ENCODE results near the gene RIBC1.

DNA sequence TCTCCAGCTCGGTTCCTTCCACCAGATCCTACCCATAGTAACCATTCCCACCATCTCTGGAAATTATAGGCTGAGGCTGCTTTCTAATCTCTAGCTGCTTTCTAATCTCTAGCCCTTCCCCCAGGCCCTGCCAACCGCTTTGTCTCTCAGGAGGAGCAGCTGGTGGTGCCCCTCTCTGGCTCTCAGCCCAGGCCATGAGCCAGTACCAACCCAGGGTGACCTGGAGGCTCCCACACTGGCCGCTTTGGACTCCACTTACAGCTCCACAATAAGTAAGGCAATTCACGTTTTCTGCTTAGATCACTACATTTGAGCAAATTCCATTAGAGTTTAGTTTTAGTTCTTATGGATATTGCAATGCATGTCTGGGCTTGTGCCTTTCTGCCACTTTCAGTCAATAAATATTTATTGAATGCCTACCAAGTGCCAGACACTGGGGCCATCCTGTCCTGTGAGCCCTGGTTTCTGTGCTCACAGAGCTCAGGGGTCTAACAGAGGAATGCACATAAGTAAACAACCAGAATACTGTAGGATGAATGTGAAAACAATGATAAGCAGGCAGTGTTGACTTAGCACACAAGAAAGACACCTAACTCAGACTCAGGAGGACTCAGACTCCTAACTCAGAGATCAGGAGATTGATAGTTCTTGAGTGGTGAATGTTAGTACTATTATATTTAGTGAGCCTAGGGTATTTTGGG is 39.1 kb upstream of the RIBC1 start:
- TF ChIP-seq GATA2 (IDR thresholded peaks at IDR 0.05; ENCODE audit: low read depth, low read length) (no peak), GATA3 (IDR thresholded peaks at IDR 0.05; ENCODE audit: low read depth, low read length) (no peak)

All from SH-SY5Y (cell line).